ENCODE results near the gene EPHB2. TPM values are rescaled to one million over a fixed set of nuclear protein-coding genes. Genes with fewer than 3 reads are reported as not detected.

EPHB2 gene
- total and polyA plus RNA-seq, 2 of the 4 experiments (the other 2 are of a cell fraction): 52.3 to 58.8 TPM

DNA sequence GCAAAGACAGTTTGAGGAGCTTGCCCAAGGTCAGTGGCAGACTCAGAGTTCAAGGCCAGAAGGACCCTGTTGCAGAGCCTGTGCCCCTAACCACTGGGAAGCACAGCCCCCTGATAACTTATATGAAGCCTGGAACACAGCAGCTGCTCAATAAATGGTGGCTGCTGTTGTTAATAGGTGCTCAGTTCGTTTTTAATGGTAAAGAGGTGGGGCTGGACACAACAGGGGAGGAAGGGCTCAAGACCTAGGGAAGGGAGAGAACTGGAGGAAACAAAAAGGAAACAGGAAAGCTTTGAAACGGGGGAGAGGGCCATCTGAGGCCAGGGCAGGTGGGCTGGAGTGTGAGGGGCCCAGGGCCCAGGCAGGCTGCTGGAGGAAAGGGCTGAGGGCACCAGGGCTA lies 136.6 kb downstream of the EPHB2 start:
- Histone ChIP-seq H2AK9ac (replicated peaks; ENCODE audit: low read depth, low read length, poor library complexity) (no peak overlapping the region), H2BK20ac (ENCODE audit: low read depth, low read length) (no peak overlapping the region), H3K27me3 (ENCODE audit: control insufficient read depth, insufficient read depth, low read length) (no peaks in the 10 kb centered on the region), H3K18ac (ENCODE audit: low read depth, low read length) (no peak overlapping the region), H2BK5ac (ENCODE audit: low read depth, low read length, poor library complexity, severe bottlenecking) (no peak overlapping the region), H3K56ac (ENCODE audit: extremely low read depth, insufficient read depth, low read length) (no peak overlapping the region), H2BK15ac (ENCODE audit: low read depth, low read length) (no peak overlapping the region), H3K23ac (ENCODE audit: low read depth, low read length) (no peak overlapping the region), H3K4ac (ENCODE audit: low read depth, low read length) (no peak overlapping the region), H3K14ac (replicated peaks; ENCODE audit: low read depth, low read length) (no peak overlapping the region), H3K9ac (ENCODE audit: low read depth, low read length) (no peak overlapping the region), H4K20me1 (ENCODE audit: insufficient read depth, low read length) (peaks cover 15% of the 10 kb centered on the region), H3K4me3 (ENCODE audit: insufficient read depth, low read depth, low read length) (no peak overlapping the region), H4K8ac (ENCODE audit: low read depth in 2 of 2, low read length in 2 of 2) (no peak overlapping the region), H3K4me2 (ENCODE audit: low read depth, low read length) (no peak overlapping the region), H3K36me3 (ENCODE audit: control insufficient read depth, insufficient read depth, low read length) (peaks cover 8% of the 10 kb centered on the region; the same call in 1 of the 2 replicates), H3K27ac (ENCODE audit: insufficient read depth, low read length) (no peak overlapping the region), H3K4me1 (ENCODE audit: control insufficient read depth, insufficient read depth, low read length) (peaks cover 2% of the 10 kb centered on the region; the same call in 1 of the 2 replicates), H4K5ac (ENCODE audit: low read depth, low read length) (no peak overlapping the region), H3K79me1 (ENCODE audit: low read depth in 1 of 2, low read length in 2 of 2) (peaks cover 7 to 36% of the 10 kb centered on the region in 2 experiments; a peak in 3 of 4 replicates), H3K9me1 (ENCODE audit: insufficient read depth, low read length) (no peaks in the 10 kb centered on the region), H3K9me3 (ENCODE audit: control insufficient read depth, insufficient read depth, low read length) (no peaks in the 10 kb centered on the region), H4K91ac (ENCODE audit: insufficient read depth, low read depth, low read length) (no peak overlapping the region), H2AK5ac (ENCODE audit: low read depth, low read length) (no peak overlapping the region), H2BK120ac (ENCODE audit: low read depth, low read length) (no peak overlapping the region), H2AFZ (replicated peaks; ENCODE audit: low read length, poor library complexity) (no peak overlapping the region)
- 83% methylated on average over 2 of the region's 2 CpGs; no CpG with 5 or more reads in 1 of the 2 experiments for WGBS, 2 experiments (ENCODE audit: extremely low coverage in 2 of 2, insufficient read length in 1 of 2)
- TF ChIP-seq, protein P1, sequence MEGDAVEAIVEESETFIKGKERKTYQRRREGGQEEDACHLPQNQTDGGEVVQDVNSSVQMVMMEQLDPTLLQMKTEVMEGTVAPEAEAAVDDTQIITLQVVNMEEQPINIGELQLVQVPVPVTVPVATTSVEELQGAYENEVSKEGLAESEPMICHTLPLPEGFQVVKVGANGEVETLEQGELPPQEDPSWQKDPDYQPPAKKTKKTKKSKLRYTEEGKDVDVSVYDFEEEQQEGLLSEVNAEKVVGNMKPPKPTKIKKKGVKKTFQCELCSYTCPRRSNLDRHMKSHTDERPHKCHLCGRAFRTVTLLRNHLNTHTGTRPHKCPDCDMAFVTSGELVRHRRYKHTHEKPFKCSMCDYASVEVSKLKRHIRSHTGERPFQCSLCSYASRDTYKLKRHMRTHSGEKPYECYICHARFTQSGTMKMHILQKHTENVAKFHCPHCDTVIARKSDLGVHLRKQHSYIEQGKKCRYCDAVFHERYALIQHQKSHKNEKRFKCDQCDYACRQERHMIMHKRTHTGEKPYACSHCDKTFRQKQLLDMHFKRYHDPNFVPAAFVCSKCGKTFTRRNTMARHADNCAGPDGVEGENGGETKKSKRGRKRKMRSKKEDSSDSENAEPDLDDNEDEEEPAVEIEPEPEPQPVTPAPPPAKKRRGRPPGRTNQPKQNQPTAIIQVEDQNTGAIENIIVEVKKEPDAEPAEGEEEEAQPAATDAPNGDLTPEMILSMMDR (conservative IDR thresholded peaks at IDR 0.05; ENCODE audit: low read depth, low read length): no peak
- TF ChIP-seq SMC3 (IDR thresholded peaks at IDR 0.05; ENCODE audit: low read depth, low read length) (no peak), BHLHE40 (IDR thresholded peaks at IDR 0.05; ENCODE audit: low read depth, low read length) (no peak)
- dilution Hi-C loops (cut with HindIII; ENCODE audit: low sequenced_read_pairs, unreplicated experiment): no loop called here
- BruUV-seq (replicated peaks): no TSS peak
- no peak for DNase-seq
- in situ Hi-C loops (cut with MboI; ENCODE audit: low sequenced_read_pairs): no loop called here
- ChIA-PET CTCF (no interaction called here), POLR2A (ENCODE audit: unreplicated experiment) (no interaction called here)
- intact Hi-C loops (cut with micrococcal nuclease): no loop called here
- ATAC-seq (ENCODE audit: low read depth): no peak

All from IMR-90 (cell line).